Keratinocyte (primary cell): ENCODE measurements around the gene TBC1D7. TPM values are rescaled to one million over a fixed set of nuclear protein-coding genes. Genes with fewer than 3 reads are reported as not detected.

Experiments
- DNase-seq: peaks from one replicate; pipeline ENCODE4 v3.0.0-alpha.2; 2011; ENCODE audit warnings: low read depth, missing footprints, low spot score
- FAIRE-seq: peaks from 2 replicates; lab custom pipeline; 2011; peaks lifted over from hg19 to GRCh38; lab: Jason Lieb, UNC
- H2AFZ ChIP-seq: 2 replicates; pipeline ENCODE4 v1.6.0; 2012; ENCODE audit warnings: low read length, control low read depth, inconsistent platforms; ENCODE audit not compliant: control insufficient read depth
- H3K27ac ChIP-seq: 2 replicates; pipeline ENCODE4 v1.5.1; 2011; ENCODE audit warnings: low read length; ENCODE audit not compliant: control insufficient read depth, insufficient read depth
- H3K27me3 ChIP-seq: 3 replicates; pipeline ENCODE4 v1.6.0; 2011; ENCODE audit warnings: low read length; ENCODE audit not compliant: control insufficient read depth, insufficient read depth; ENCODE audit errors: extremely low read depth
- H3K36me3 ChIP-seq, 2 experiments: 2 replicates in 1 of 2; 3 replicates in 1 of 2; pipeline ENCODE4 v1.5.1; 2011; ENCODE audit warnings: low read length in 2 of 2, mild to moderate bottlenecking in 1 of 2; ENCODE audit not compliant: control insufficient read depth in 2 of 2, insufficient read depth in 2 of 2; ENCODE audit errors: extremely low read depth in 1 of 2
- H3K4me1 ChIP-seq: 3 replicates; pipeline ENCODE4 v1.5.1; 2011; ENCODE audit warnings: low read length; ENCODE audit not compliant: control insufficient read depth, insufficient read depth; ENCODE audit errors: extremely low read depth
- H3K4me2 ChIP-seq: 3 replicates; pipeline ENCODE4 v1.6.0; 2011; ENCODE audit warnings: low read depth, low read length; ENCODE audit not compliant: control insufficient read depth, insufficient read depth; ENCODE audit errors: extremely low read depth
- H3K4me3 ChIP-seq, 3 experiments: fragments of 200-600 bp in 1 of 3; sonication (generic) in 1 of 3; 2 replicates in 2 of 3; 3 replicates in 1 of 3; pipeline ENCODE4 v1.5.1; 2011 to 2016; ENCODE audit warnings: low read length in 3 of 3, mild to moderate bottlenecking in 3 of 3, control low read depth in 2 of 3, inconsistent platforms in 1 of 3, low read depth in 1 of 3, mixed read lengths in 1 of 3, mixed run types in 1 of 3, moderate library complexity in 1 of 3; ENCODE audit not compliant: control insufficient read depth in 2 of 3, insufficient read depth in 2 of 3; ENCODE audit errors: extremely low read depth in 1 of 3
- H3K79me2 ChIP-seq: 2 replicates; pipeline ENCODE4 v1.6.0; 2012; ENCODE audit warnings: low read length; ENCODE audit not compliant: control insufficient read depth, insufficient read depth
- H3K9ac ChIP-seq: 3 replicates; pipeline ENCODE4 v1.6.0; 2011; ENCODE audit warnings: low read length; ENCODE audit not compliant: control insufficient read depth, insufficient read depth; ENCODE audit errors: extremely low read depth
- H3K9me1 ChIP-seq: 3 replicates; pipeline ENCODE4 v1.6.0; 2011; ENCODE audit warnings: low read length; ENCODE audit not compliant: control insufficient read depth, insufficient read depth; ENCODE audit errors: extremely low read depth
- H3K9me3 ChIP-seq: 2 replicates; pipeline ENCODE4 v1.5.1; 2012; ENCODE audit warnings: low read depth, low read length; ENCODE audit not compliant: control insufficient read depth
- H4K20me1 ChIP-seq: 3 replicates; pipeline ENCODE4 v1.6.0; 2011; ENCODE audit warnings: low read length; ENCODE audit not compliant: control insufficient read depth, insufficient read depth; ENCODE audit errors: extremely low read depth
- EZH2 ChIP-seq: IDR thresholded peaks from one replicate; pipeline ENCODE4 v1.6.1; 2012; ENCODE audit warnings: inconsistent platforms, mild to moderate bottlenecking, low read length, moderate library complexity
- dilution Hi-C: fragments of 300-500 bp; cut with MboI; formaldehyde crosslinking; loops from one replicate; pipeline ENCODE4 v1.7.0; 2020; ENCODE audit warnings: low sequenced_read_pairs; ENCODE audit not compliant: extremely low pct_ligation_motif_present
- polyA plus RNA-seq, 5 experiments: library from polyadenylated mRNA; depleted of rRNA in 3 of 5; stranded (reverse) in 3 of 5; stranded (forward) in 1 of 5; unstranded in 1 of 5; fragments of >200 nt; gene quantifications; 1 replicate in 1 of 5; 2 replicates in 3 of 5; 3 replicates in 1 of 5; pipeline versions ENCODE4 v1.2.1 to v1.2.3, GENCODE V29; 2011 to 2012; ENCODE audit warnings: missing spikeins in 2 of 5, low read depth in 1 of 5, low replicate concordance in 1 of 5
- TF ChIP-seq, protein P1 (sequence below), 3 experiments: IDR thresholded peaks in 1 of 3; conservative IDR thresholded peaks in 1 of 3; optimal IDR thresholded peaks in 1 of 3; 2 replicates in 2 of 3; 3 replicates in 1 of 3; pipeline versions ENCODE3 to v1.5.1; 2011; ENCODE audit warnings: low read length in 3 of 3, mild to moderate bottlenecking in 3 of 3, moderate library complexity in 2 of 3, control low read depth in 1 of 3, inconsistent platforms in 1 of 3; ENCODE audit not compliant: insufficient read depth in 2 of 3; ENCODE audit errors: extremely low read depth in 1 of 3

Gene TBC1D7
- polyA plus RNA-seq, 1 donor (not counting 4 experiments of a cell fraction or from before 2014, with no cell fraction given): 30.4 TPM

DNA sequence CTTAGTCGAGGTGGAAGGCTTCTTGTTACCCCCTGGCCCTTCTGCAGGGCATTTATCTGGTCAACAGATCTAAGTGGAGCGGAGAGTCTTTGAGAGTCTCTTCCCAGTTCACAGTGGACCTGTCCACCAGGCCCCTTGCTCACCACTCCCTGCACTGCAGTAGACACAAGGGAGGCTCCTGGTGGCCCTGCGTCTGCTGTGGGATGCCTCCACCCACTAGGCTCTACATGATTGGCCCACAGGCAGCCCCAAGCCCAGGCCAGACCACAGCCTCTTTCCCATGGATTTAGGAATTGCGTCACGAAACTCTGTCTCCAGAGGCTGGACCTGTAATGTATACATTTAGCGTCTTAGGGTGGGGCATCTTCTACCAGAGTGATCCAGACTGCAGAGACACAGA is 28.4 kb downstream of the TBC1D7 start:
- FAIRE-seq (no peak), DNase-seq (no peak)
- no peak overlapping the region for H3K4me2 ChIP-seq
- H3K27me3 ChIP-seq: no peaks in the 10 kb centered on the region
- H3K27ac ChIP-seq: no peak overlapping the region
- H3K9me1 ChIP-seq: no peaks in the 10 kb centered on the region
- no peaks in the 10 kb centered on the region for H3K9me3 ChIP-seq
- no peaks in the 10 kb centered on the region for H4K20me1 ChIP-seq
- peaks cover 8 to 18% of the 10 kb centered on the region in 2 experiments for H3K36me3 ChIP-seq
- H3K9ac ChIP-seq: no peak overlapping the region
- H3K4me3 ChIP-seq: no peak overlapping the region
- dilution Hi-C loops: no loop called here
- H3K79me2 ChIP-seq: no peaks in the 10 kb centered on the region
- peaks cover 12% of the 10 kb centered on the region for H3K4me1 ChIP-seq
- TF ChIP-seq, protein P1, sequence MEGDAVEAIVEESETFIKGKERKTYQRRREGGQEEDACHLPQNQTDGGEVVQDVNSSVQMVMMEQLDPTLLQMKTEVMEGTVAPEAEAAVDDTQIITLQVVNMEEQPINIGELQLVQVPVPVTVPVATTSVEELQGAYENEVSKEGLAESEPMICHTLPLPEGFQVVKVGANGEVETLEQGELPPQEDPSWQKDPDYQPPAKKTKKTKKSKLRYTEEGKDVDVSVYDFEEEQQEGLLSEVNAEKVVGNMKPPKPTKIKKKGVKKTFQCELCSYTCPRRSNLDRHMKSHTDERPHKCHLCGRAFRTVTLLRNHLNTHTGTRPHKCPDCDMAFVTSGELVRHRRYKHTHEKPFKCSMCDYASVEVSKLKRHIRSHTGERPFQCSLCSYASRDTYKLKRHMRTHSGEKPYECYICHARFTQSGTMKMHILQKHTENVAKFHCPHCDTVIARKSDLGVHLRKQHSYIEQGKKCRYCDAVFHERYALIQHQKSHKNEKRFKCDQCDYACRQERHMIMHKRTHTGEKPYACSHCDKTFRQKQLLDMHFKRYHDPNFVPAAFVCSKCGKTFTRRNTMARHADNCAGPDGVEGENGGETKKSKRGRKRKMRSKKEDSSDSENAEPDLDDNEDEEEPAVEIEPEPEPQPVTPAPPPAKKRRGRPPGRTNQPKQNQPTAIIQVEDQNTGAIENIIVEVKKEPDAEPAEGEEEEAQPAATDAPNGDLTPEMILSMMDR (optimal IDR thresholded peaks at IDR 0.05 in 1 of 3, IDR thresholded peaks at IDR 0.05 in 1 of 3, conservative IDR thresholded peaks at IDR 0.05 in 1 of 3; ENCODE audit: extremely low read depth in 1 of 3, insufficient read depth in 2 of 3, low read length in 3 of 3): no peak
- no peak for TF ChIP-seq EZH2
- no peak overlapping the region for H2AFZ ChIP-seq

DNA sequence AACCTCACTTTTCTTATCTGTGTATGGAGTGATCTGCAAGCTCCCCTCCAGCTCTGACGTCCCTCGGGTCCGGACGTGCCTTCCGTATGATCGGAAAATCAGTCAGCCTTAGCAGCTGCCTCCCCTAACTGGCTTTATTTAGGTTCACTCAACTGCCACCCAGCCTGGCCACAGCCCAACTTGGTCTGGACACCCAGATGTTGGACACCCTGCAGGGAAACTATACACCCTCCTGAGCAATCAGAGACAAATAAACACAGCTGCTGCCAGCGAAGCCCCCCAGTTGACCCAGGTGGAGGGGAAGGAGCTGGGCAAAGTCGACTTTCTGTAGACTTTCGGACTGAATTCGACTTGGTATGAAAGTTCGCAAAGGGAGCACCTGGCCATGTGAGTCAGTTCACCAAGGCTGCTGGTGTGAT is 28.9 kb downstream of the TBC1D7 start:
- H3K9me3 ChIP-seq: no peaks in the 10 kb centered on the region
- H3K4me2 ChIP-seq: no peak overlapping the region
- no peak for TF ChIP-seq EZH2
- TF ChIP-seq, protein P1 (optimal IDR thresholded peaks at IDR 0.05 in 1 of 3, IDR thresholded peaks at IDR 0.05 in 1 of 3, conservative IDR thresholded peaks at IDR 0.05 in 1 of 3; ENCODE audit: extremely low read depth in 1 of 3, insufficient read depth in 2 of 3, low read length in 3 of 3): no peak
- no peak overlapping the region for H3K4me3 ChIP-seq
- peaks cover 7 to 16% of the 10 kb centered on the region in 2 experiments for H3K36me3 ChIP-seq
- H3K79me2 ChIP-seq: no peaks in the 10 kb centered on the region
- dilution Hi-C loops: no loop called here
- no peak for FAIRE-seq
- peaks cover 12% of the 10 kb centered on the region for H3K4me1 ChIP-seq
- H2AFZ ChIP-seq: no peak overlapping the region
- no peaks in the 10 kb centered on the region for H4K20me1 ChIP-seq
- H3K9ac ChIP-seq: no peak overlapping the region
- H3K27me3 ChIP-seq: no peaks in the 10 kb centered on the region
- no peak overlapping the region for H3K27ac ChIP-seq
- no peaks in the 10 kb centered on the region for H3K9me1 ChIP-seq
- DNase-seq: no peak
